Measurements from ENCODE around the gene ST6GALNAC4. TPM values are rescaled to one million over a fixed set of nuclear protein-coding genes. Genes with fewer than 3 reads are reported as not detected.
"Not testable (repeated sequence)": the region's sequence is repeated elsewhere in the genome, so short reads cannot be mapped to it uniquely, and the experiment has no call there.

Gene ST6GALNAC4
- total and polyA plus RNA-seq, 8 donors: 20.7 to 89.9 (median 26.4) TPM

GRCh38 chr9:127883959-127884358 is 32.9 kb downstream of the ST6GALNAC4 start:
- ATAC-seq (no peak), DNase-seq (no peak)
- Histone ChIP-seq H3K27ac (no peak overlapping the region), H3K4me3 (no peak overlapping the region), H3K36me3 (peaks cover 0 to 42% of the 10 kb centered on the region in 2 donors), H3K4me1 (peaks cover 0 to 4% of the 10 kb centered on the region in 2 donors), H3K27me3 (no peaks in the 10 kb centered on the region), H3K9me3 (no peaks in the 10 kb centered on the region)
- intact Hi-C loops (cut with DNase I): no loop called here
- TF ChIP-seq CTCF (IDR thresholded peaks at IDR 0.05): no peak

- ATAC-seq; intact Hi-C loops (cut with DNase I); H3K9me3 ChIP-seq; H3K27ac ChIP-seq; DNase-seq; H3K4me3 ChIP-seq: not testable (repeated sequence)
- Histone ChIP-seq H3K4me1 (peaks cover 7 to 20% of the 10 kb centered on the region in 2 donors), H3K36me3 (peaks cover 0 to 20% of the 10 kb centered on the region in 2 donors), H3K27me3 (peaks cover 0 to 13% of the 10 kb centered on the region in 2 donors)
Observed at GRCh38 chr9:127881715-127882114, 35.1 kb downstream of the ST6GALNAC4 start.

DNA sequence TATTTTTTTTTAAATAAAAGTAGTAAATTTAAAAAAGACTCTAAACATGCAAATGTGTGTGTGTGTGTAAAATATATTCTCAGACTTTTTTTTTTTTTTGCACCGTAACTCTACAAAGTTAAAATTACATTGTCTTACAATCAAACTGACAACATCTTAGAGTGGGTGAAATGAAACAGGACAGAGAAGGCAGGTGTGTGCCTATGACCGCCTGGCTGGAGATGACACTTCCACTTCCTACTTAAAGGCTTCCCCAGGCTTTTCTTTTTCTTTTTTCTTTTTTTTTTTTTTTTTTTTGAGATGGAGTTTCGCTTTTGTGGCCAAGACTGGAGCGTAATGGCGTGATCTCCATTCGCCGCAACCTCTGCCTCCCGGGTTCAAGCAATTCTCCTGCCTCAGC is 36.7 kb downstream of the ST6GALNAC4 start:
- no peak for TF ChIP-seq CTCF (IDR thresholded peaks at IDR 0.05)
- DNase-seq: no peak
- H3K27ac ChIP-seq: no peak overlapping the region
- no peaks in the 10 kb centered on the region for H3K9me3 ChIP-seq
- no peak overlapping the region for H3K4me3 ChIP-seq
- no peak for ATAC-seq
- intact Hi-C loops (cut with DNase I): no loop called here
- peaks cover 0 to 6% of the 10 kb centered on the region in 2 donors for H3K36me3 ChIP-seq
- peaks cover 0 to 13% of the 10 kb centered on the region in 2 donors for H3K27me3 ChIP-seq
- peaks cover 13 to 35% of the 10 kb centered on the region in 2 donors for H3K4me1 ChIP-seq

DNA sequence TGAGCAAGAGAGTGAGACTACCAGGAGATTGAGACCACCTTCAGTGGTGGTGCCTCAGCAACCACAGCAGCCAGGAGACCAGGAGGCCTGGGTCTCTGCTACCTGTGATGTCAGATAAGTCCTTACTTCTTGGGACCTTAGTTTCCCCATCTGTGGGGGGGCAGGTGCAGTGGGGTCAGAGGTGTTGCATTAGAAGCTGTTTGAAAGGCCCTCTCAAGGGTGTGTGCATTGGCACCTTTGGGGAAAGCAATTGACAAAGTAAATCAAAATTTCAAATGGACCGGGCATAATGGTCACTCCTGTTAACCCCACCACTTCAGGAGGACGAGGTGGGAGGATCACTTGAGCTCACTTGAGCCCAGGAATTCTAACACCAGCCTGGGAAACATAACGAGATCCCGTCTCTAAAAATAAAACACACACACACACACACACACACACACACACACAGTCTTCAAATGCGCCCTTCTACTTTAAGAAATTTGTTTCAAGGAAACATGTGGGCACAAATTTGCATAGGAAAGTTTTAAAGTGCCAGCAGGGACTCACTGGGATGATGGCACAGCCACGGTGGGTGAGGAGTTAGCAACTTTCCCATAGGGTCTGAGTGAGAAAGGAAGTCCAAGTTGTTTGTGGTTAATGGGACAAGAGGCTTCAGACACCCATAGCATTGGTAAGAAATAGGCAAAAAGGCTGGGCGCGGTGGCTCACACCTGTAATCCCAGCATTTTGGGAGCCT is 38.0 kb downstream of the ST6GALNAC4 start:
- no peaks in the 10 kb centered on the region for H3K36me3 ChIP-seq
- no peaks in the 10 kb centered on the region for H3K9me3 ChIP-seq
- peaks cover 24 to 48% of the 10 kb centered on the region in 2 donors for H3K4me1 ChIP-seq
- H3K27ac ChIP-seq: peak overlapping the region; percentile 13 to 70
- no peak for TF ChIP-seq CTCF (IDR thresholded peaks at IDR 0.05)
- ATAC-seq (peak; percentile 0), DNase-seq (no peak)
- H3K27me3 ChIP-seq: peaks cover 0 to 13% of the 10 kb centered on the region in 2 donors
- no peak overlapping the region for H3K4me3 ChIP-seq
- intact Hi-C loops (cut with DNase I): loop anchor here in 1 of 2 donors (10.0 kb wide), 1 partner anchor 84 kb away; no protein-coding TSS in a partner anchor

GRCh38 chr9:127878001-127878651 is 38.7 kb downstream of the ST6GALNAC4 start:
- intact Hi-C loops (cut with DNase I): loop anchor here in 1 of 2 donors (10.0 kb wide), 1 partner anchor 83 kb away; no protein-coding TSS in a partner anchor
- Histone ChIP-seq H3K36me3 (peaks cover 0 to 2% of the 10 kb centered on the region in 2 donors), H3K9me3 (no peaks in the 10 kb centered on the region), H3K27me3 (peaks cover 0 to 13% of the 10 kb centered on the region in 2 donors), H3K4me3 (peak overlapping the region; percentile 40 to 46), H3K4me1 (peaks cover 27 to 55% of the 10 kb centered on the region in 2 donors), H3K27ac (peak overlapping the region; percentile 70 to 75)
- no peak for DNase-seq
- ATAC-seq: peak; percentile 0
- no peak for TF ChIP-seq CTCF (IDR thresholded peaks at IDR 0.05)
